SKM-1 treated with dmso at 0.1 percent for 144 hours (cell line): ENCODE measurements around the gene SCYGR7.
A peak's percentile ranks its signal among the peaks of the same experiment; 100 is the strongest.
"Not testable (repeated sequence)": the region's sequence is repeated elsewhere in the genome, so short reads cannot be mapped to it uniquely, and the experiment has no call there.

Experiments
- DNase-seq: peaks from one replicate; lab custom pipeline; 2025; ENCODE audit not compliant: unreplicated experiment; lab: John Stamatoyannopoulos, UW

The SCYGR7 gene

DNA sequence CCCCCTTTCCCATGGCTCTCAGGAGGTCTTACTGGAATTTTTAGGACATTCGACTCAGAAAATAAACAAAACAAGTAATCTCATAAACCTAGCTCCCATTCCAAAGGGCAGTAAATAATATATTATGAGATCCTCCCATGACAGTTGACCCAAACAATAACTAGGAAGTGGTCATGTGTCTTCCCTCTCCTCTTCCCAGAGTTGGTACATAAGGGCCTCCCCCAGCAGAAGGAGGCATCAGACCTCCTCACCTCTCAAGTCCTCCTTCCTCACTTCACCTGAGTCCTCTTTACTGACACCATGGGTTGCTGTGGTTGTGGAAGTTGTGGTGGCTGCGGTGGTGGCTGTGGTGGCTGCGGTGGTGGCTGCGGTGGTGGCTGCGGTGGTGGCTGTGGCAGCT is at the start of gene SCYGR7:
SCYGR7 (plus strand) TSS at position 301 of the 400 bp plus-strand sequence; CDS start at position 301, 0 bp downstream.
- no peak for DNase-seq

GRCh38 chr2:227684258-227684657 is 43.9 kb upstream of the SCYGR7 start:
- no peak for DNase-seq

GRCh38 chr2:227687189-227687588 is 40.9 kb upstream of the SCYGR7 start:
- no peak for DNase-seq

GRCh38 chr2:227696990-227697679 is 31.0 kb upstream of the SCYGR7 start:
- DNase-seq = no peak

- no peak for DNase-seq
Observed at GRCh38 chr2:227701556-227701955, 26.6 kb upstream of the SCYGR7 start.

DNA sequence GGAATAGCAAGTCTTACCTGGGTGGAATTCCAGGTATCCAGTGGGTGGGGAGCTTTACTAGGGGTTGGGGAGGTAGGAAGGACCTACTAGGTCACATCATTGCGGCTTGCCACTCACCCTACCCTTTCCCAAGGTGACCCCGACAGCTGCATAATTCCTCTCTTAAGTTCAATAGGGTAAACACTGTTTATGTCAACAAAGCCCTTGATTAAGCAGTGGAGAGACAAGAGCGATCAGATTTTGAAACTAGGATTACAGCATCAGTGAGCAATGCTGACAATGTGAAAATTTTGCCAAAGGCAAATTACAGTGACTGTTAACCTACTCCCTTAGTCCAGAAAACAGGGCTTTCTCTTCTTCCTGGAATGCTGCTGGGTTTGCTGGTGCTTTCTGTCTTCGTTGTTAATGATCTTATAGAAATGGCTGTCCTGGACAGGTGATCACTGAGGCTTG is 24.8 kb upstream of the SCYGR7 start:
- no peak for DNase-seq

GRCh38 chr2:227703961-227704360 is 24.2 kb upstream of the SCYGR7 start:
- DNase-seq = no peak

GRCh38 chr2:227706859-227707258 is 21.3 kb upstream of the SCYGR7 start:
- no peak for DNase-seq

- DNase-seq = no peak
Observed at GRCh38 chr2:227707390-227707789, 20.7 kb upstream of the SCYGR7 start.

DNA sequence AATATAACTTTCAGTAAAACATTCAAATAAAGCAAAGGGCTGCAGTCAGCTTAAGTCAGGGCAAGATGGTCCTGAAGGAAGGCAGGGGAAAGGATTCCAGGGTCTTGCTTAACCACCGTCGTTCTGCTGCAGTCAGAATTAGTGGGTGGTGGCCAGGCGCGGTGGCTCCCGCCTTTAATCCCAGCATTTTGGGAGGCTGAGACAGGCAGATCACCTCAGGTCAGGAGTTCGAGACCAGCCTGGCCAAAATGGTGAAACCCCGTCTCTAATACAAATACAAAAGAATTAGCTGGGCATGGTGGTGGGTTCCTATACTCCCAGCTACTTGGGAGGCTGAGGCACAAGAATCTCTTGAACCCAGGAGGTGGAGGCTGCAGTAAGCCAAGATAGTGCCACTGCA is 17.1 kb upstream of the SCYGR7 start:
- no peak for DNase-seq

- DNase-seq = no peak
Observed at GRCh38 chr2:227713291-227713690, 14.8 kb upstream of the SCYGR7 start.

- DNase-seq = no peak
Observed at GRCh38 chr2:227716501-227716900, 11.6 kb upstream of the SCYGR7 start.

GRCh38 chr2:227717687-227718567 is 10.2 kb upstream of the SCYGR7 start, which contains the start of gene SLC19A3:
Gene SLC19A3, minus strand, starts transcription at chr2:227718028. Its CDS starts 15,710 bp downstream, at chr2:227702318.
- DNase-seq = no peak

DNA sequence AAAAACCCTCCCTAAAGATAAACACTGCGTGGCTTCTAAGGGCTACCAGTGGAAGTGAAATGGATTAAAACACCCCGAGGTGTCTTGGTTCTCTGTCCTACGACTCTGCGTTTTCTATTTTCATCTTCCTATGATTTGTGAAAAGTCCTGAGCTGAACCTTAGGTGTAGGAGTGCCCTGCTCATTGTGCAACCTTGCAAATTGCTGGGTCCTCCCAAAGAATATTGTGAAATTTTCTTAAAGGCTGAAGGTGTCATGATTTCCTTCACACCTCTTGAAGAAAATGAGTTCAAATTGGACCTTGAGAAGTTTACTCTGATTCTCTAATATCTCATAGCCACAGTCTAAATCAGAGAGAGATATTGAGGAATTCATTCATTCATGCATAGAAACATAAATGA is 8.5 kb upstream of the SCYGR7 start:
- peak; percentile 24 for DNase-seq

DNA sequence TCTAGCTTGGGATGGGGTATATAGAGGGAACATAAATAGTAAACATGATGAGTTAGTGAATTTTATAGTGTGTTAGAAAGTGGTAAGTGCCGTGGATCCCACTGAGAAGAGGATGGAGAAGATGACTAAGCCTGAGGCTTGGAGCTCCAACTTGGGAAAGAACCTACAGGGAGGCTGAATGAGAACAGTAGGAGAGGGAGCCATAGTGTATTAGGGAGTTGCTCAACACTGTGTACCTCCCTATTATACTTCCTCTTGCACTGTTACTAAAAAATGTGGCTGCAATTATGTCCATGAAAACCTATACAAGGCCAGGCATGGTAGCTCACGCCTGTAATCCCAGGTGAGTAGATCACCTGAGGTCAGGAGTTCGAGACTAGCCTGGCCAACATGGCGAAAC is 7.5 kb upstream of the SCYGR7 start:
- peak; percentile 47 for DNase-seq

- DNase-seq = not testable (repeated sequence)
Observed at GRCh38 chr2:227722821-227723220, 5.3 kb upstream of the SCYGR7 start.

DNA sequence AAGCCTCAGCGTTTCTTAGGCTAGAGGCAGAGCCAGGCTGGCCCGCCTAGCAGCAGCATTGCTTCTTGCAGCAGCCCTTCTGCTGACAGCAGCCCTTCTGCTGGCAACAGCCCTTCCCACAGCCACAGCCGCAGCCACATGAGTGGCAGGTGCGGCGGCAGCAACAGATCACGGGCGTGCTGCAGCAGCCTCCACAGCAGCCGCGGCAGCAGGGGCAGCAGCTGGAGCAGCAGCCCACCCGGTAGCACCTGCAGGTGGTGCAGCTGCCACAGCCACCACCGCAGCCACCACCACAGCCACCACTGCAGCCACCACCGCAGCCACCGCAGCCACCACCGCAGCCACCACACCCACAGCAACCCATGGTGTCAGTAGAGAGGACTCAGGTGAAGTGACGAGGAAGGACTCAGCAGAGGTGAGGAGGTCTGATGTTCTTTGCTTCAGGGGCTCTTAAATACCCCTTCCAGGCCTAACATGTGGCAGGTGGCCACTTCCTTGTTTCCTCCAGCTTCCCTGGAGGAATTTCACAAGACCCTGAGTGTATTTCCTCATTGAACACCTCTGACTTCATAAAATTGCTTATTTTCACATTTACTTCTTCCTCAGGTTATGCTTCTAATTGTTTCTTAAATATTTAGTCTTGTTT is 3.6 kb upstream of the SCYGR7 start, which contains the start of gene SCYGR6:
SCYGR6 (minus strand) TSS at position 364 of the 646 bp plus-strand sequence; CDS start at position 364, 0 bp downstream.
- DNase-seq = peak; percentile 51

DNA sequence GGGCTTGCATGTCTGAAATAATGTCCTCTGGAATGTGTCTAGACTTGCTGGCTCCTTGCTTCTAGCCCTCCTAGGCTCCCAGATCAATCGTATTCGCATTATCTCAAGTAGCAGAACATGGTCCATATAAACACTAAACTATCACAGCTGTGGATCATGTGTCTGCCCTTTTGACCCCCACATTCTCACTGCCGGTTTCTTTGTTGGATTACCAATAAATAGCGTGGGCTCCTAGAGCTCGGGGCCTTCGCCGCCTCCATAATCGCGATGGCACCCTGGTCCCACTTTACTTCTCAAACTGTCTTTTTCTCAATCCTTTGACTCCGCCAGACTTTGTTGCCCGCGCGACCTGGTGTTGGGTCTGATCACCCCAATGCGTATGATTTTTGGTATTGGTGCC is 11.2 kb downstream of the SCYGR7 start:
- DNase-seq = no peak

GRCh38 chr2:227740705-227741104 is 12.6 kb downstream of the SCYGR7 start:
- not testable (repeated sequence) for DNase-seq

- DNase-seq = no peak
Observed at GRCh38 chr2:227745594-227745993, 17.5 kb downstream of the SCYGR7 start, which contains the start of gene SCYGR8. Gene SCYGR8, plus strand, starts transcription at chr2:227745894. Its CDS starts 0 bp downstream, at chr2:227745894.

DNA sequence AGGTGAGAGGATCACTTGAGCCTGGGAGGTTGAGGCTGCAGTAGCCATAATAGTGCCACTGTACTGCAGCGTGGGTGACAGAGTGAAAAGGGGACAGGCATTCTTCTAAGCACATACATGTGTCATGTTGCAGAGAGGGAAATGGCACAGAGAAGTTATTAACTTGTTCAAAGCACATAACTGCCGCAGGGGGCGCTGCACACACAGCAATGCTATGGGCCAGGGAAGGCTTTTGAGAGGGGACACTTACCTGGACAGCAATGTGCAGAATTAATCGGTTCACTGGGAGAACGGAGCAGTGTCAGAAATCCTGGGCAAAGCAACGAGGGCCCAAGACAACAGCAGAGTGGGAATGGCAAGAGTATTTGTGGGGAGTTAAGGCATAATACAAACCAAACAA is 19.9 kb downstream of the SCYGR7 start:
- DNase-seq = no peak
